ENCODE measurements around the gene UBE2N.

The UBE2N gene

GRCh38 chr12:93441617-93442410 lies at the start of gene UBE2N:
Gene UBE2N (minus strand): TSS chr12:93441947. CDS start chr12:93441884, 63 bp downstream.
- DNase-seq (ENCODE audit: low read depth, low spot score), result peak; percentile 93

- DNase-seq (ENCODE audit: low read depth, low spot score), result no peak
Measured at GRCh38 chr12:93484315-93484981, 42.7 kb upstream of the UBE2N start.

GRCh38 chr12:93483151-93483807 lies 41.5 kb upstream of the UBE2N start:
- DNase-seq (ENCODE audit: low read depth, low spot score), result no peak

GRCh38 chr12:93482721-93483120 lies 41.0 kb upstream of the UBE2N start:
- DNase-seq (ENCODE audit: low read depth, low spot score), result no peak

- DNase-seq (ENCODE audit: low read depth, low spot score), result no peak
Measured at GRCh38 chr12:93476555-93476954, 34.8 kb upstream of the UBE2N start.

GRCh38 chr12:93469386-93469785 lies 27.6 kb upstream of the UBE2N start:
- no peak for DNase-seq (ENCODE audit: low read depth, low spot score)

- DNase-seq (ENCODE audit: low read depth, low spot score), result no peak
Measured at GRCh38 chr12:93468008-93468371, 26.2 kb upstream of the UBE2N start.

GRCh38 chr12:93467351-93468007 lies 25.7 kb upstream of the UBE2N start, which contains the start of gene MRPL42:
Gene MRPL42 (plus strand): TSS chr12:93467514. CDS start chr12:93469286, 1,772 bp downstream.
- peak; percentile 81 for DNase-seq (ENCODE audit: low read depth, low spot score)

- no peak for DNase-seq (ENCODE audit: low read depth, low spot score)
Measured at GRCh38 chr12:93466625-93467350, 25.0 kb upstream of the UBE2N start.

GRCh38 chr12:93465841-93466240 lies 24.1 kb upstream of the UBE2N start:
- no peak for DNase-seq (ENCODE audit: low read depth, low spot score)

GRCh38 chr12:93461503-93461902 lies 19.8 kb upstream of the UBE2N start:
- DNase-seq (ENCODE audit: low read depth, low spot score), result no peak

- DNase-seq (ENCODE audit: low read depth, low spot score), result no peak
Measured at GRCh38 chr12:93460902-93461301, 19.2 kb upstream of the UBE2N start.

- no peak for DNase-seq (ENCODE audit: low read depth, low spot score)
Measured at GRCh38 chr12:93460003-93460402, 18.3 kb upstream of the UBE2N start.

GRCh38 chr12:93459097-93459496 lies 17.4 kb upstream of the UBE2N start:
- DNase-seq (ENCODE audit: low read depth, low spot score), result no peak

- DNase-seq (ENCODE audit: low read depth, low spot score), result no peak
Measured at GRCh38 chr12:93456077-93456476, 14.3 kb upstream of the UBE2N start.

- DNase-seq (ENCODE audit: low read depth, low spot score), result no peak
Measured at GRCh38 chr12:93453633-93454032, 11.9 kb upstream of the UBE2N start.

- no peak for DNase-seq (ENCODE audit: low read depth, low spot score)
Measured at GRCh38 chr12:93451423-93452158, 9.8 kb upstream of the UBE2N start.

- DNase-seq (ENCODE audit: low read depth, low spot score), result no peak
Measured at GRCh38 chr12:93449277-93449676, 7.5 kb upstream of the UBE2N start.

GRCh38 chr12:93448796-93449195 lies 7.0 kb upstream of the UBE2N start:
- DNase-seq (ENCODE audit: low read depth, low spot score), result no peak

GRCh38 chr12:93447555-93448290 lies 6.0 kb upstream of the UBE2N start:
- no peak for DNase-seq (ENCODE audit: low read depth, low spot score)
